Trophoblast cell (in vitro differentiated cells and primary cell): ENCODE data around the gene FAU.

Experiments used
- DNase-seq, 2 donors: peaks; one replicate each; pipeline ENCODE4 v3.0.0-alpha.2; 2016
- H2AFZ ChIP-seq: 2 replicates; pipeline ENCODE4 v1.6.1; 2013; ENCODE audit warnings: low read length, moderate library complexity, mild to moderate bottlenecking; ENCODE audit not compliant: insufficient read depth, poor library complexity
- H2AK5ac ChIP-seq: 2 replicates; pipeline ENCODE4 v1.6.1; 2013; ENCODE audit warnings: mild to moderate bottlenecking, low read length
- H2BK120ac ChIP-seq: 2 replicates; pipeline ENCODE4 v1.6.1; 2013; ENCODE audit warnings: low read length, mild to moderate bottlenecking, moderate library complexity; ENCODE audit not compliant: insufficient read depth, poor library complexity
- H2BK12ac ChIP-seq: 2 replicates; pipeline ENCODE4 v1.6.1; 2013; ENCODE audit warnings: mild to moderate bottlenecking, low read length, moderate library complexity
- H2BK5ac ChIP-seq: 2 replicates; pipeline ENCODE4 v1.6.1; 2013; ENCODE audit warnings: low read length, low read depth, moderate library complexity, mild to moderate bottlenecking; ENCODE audit not compliant: poor library complexity
- H3K14ac ChIP-seq: 2 replicates; pipeline ENCODE4 v1.6.1; 2013; ENCODE audit warnings: mild to moderate bottlenecking, low read length
- H3K18ac ChIP-seq: 2 replicates; pipeline ENCODE4 v1.6.1; 2013; ENCODE audit warnings: mild to moderate bottlenecking, low read length
- H3K23ac ChIP-seq: 2 replicates; pipeline ENCODE4 v1.6.1; 2013; ENCODE audit warnings: low read length
- H3K27ac ChIP-seq: 2 replicates; pipeline ENCODE4 v1.5.1; 2013; ENCODE audit warnings: low read depth, mild to moderate bottlenecking, inconsistent platforms, low read length, moderate library complexity
- H3K27me3 ChIP-seq: 2 replicates; pipeline ENCODE4 v1.6.1; 2013; ENCODE audit warnings: inconsistent platforms, mild to moderate bottlenecking, low read length, moderate library complexity; ENCODE audit not compliant: insufficient read depth
- H3K36me3 ChIP-seq, 2 experiments: 1 replicate in 1 of 2; 2 replicates in 1 of 2; pipeline ENCODE4 v1.6.1; 2013; ENCODE audit warnings: low read length in 2 of 2, mild to moderate bottlenecking in 2 of 2, moderate library complexity in 1 of 2; ENCODE audit not compliant: insufficient read depth in 2 of 2, control insufficient read depth in 1 of 2
- H3K4ac ChIP-seq: 2 replicates; pipeline ENCODE4 v1.6.1; 2013; ENCODE audit warnings: low read depth, mild to moderate bottlenecking, low read length, moderate library complexity
- H3K4me1 ChIP-seq, 2 experiments: 1 replicate in 1 of 2; 2 replicates in 1 of 2; pipeline ENCODE4 v1.6.1; 2013; ENCODE audit warnings: low read length in 2 of 2, mild to moderate bottlenecking in 2 of 2, moderate library complexity in 1 of 2; ENCODE audit not compliant: insufficient read depth in 2 of 2, control insufficient read depth in 1 of 2
- H3K4me2 ChIP-seq: 2 replicates; pipeline ENCODE4 v1.6.1; 2013; ENCODE audit warnings: inconsistent platforms, mild to moderate bottlenecking, low read length, moderate library complexity
- H3K4me3 ChIP-seq: 2 replicates; pipeline ENCODE4 v1.5.1; 2013; ENCODE audit warnings: mild to moderate bottlenecking, low read depth, low read length, inconsistent platforms
- H3K79me1 ChIP-seq: one replicate; pipeline ENCODE4 v1.6.1; 2013; ENCODE audit warnings: low read length
- H3K79me2 ChIP-seq: 2 replicates; pipeline ENCODE4 v1.6.1; 2013; ENCODE audit warnings: low read length, mild to moderate bottlenecking; ENCODE audit not compliant: control insufficient read depth, insufficient read depth, poor library complexity
- H3K9ac ChIP-seq: 2 replicates; pipeline ENCODE4 v1.6.1; 2013; ENCODE audit warnings: mild to moderate bottlenecking, low read length
- H3K9me3 ChIP-seq: 2 replicates; pipeline ENCODE4 v1.6.1; 2013; ENCODE audit warnings: low read depth, mild to moderate bottlenecking, control low read depth, inconsistent platforms, low read length; ENCODE audit not compliant: insufficient read depth
- H4K12ac ChIP-seq: 2 replicates; pipeline ENCODE4 v1.6.1; 2013; ENCODE audit warnings: low read depth, mild to moderate bottlenecking, low read length, moderate library complexity
- H4K8ac ChIP-seq: 2 replicates; pipeline ENCODE4 v1.6.1; 2013; ENCODE audit warnings: low read depth, mild to moderate bottlenecking, low read length, moderate library complexity
- H4K91ac ChIP-seq: one replicate; pipeline ENCODE4 v1.6.1; 2013; ENCODE audit warnings: low read depth, mild to moderate bottlenecking, low read length, moderate library complexity
- WGBS: extraction: QIAGEN DNeasy Blood & Tissue Kit; methylation state at CpG from one replicate; pipeline ENCODE4 v1.1.7; 2013; ENCODE audit warnings: missing lambda C conversion rate; ENCODE audit not compliant: insufficient read length, insufficient coverage; ENCODE audit errors: extremely low coverage; 5-methylcytosine and 5-hydroxymethylcytosine counted together

The FAU gene

DNA sequence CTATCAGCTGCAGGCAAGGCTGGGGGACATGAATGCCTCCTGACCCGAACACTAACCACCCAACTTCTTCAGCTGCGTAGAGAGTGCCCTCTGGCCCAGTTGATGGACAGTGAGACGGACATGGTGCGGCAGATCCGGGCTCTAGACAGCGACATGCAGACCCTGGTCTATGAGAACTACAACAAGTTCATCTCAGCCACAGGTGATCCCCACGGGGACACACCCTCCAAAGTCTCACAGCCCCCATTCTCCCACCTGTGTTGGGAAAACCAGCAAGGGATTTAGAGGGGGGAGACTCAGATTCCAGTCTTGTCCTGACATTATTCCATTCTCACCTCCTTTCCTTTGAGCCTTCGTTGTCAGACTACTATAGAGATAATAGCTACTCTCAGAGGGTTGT is 25.0 kb downstream of the FAU start:
- H2BK12ac ChIP-seq, result no peak overlapping the region
- H3K18ac ChIP-seq, result no peak overlapping the region
- no peak for DNase-seq
- no CpG with 5 or more reads among the region's 8 CpGs for WGBS
- no peaks in the 10 kb centered on the region for H3K79me2 ChIP-seq
- H3K14ac ChIP-seq, result no peak overlapping the region
- no peak overlapping the region for H3K4ac ChIP-seq
- H4K12ac ChIP-seq, result no peak overlapping the region
- peak overlapping the region; percentile 64 for H3K4me2 ChIP-seq
- no peak overlapping the region for H4K8ac ChIP-seq
- H2BK5ac ChIP-seq, result no peak overlapping the region
- no peak overlapping the region for H3K9ac ChIP-seq
- H3K9me3 ChIP-seq, result no peaks in the 10 kb centered on the region
- H4K91ac ChIP-seq, result no peak overlapping the region
- no peak overlapping the region for H3K23ac ChIP-seq
- H3K79me1 ChIP-seq, result peaks cover 7% of the 10 kb centered on the region
- peaks cover 0 to 7% of the 10 kb centered on the region in 2 experiments for H3K4me1 ChIP-seq
- H2AFZ ChIP-seq, result no peak overlapping the region
- H3K27ac ChIP-seq, result no peak overlapping the region
- peak overlapping the region; percentile 55 for H3K4me3 ChIP-seq
- no peaks in the 10 kb centered on the region for H3K36me3 ChIP-seq
- no peaks in the 10 kb centered on the region for H3K27me3 ChIP-seq
- no peak overlapping the region for H2AK5ac ChIP-seq
- no peak overlapping the region for H2BK120ac ChIP-seq

DNA sequence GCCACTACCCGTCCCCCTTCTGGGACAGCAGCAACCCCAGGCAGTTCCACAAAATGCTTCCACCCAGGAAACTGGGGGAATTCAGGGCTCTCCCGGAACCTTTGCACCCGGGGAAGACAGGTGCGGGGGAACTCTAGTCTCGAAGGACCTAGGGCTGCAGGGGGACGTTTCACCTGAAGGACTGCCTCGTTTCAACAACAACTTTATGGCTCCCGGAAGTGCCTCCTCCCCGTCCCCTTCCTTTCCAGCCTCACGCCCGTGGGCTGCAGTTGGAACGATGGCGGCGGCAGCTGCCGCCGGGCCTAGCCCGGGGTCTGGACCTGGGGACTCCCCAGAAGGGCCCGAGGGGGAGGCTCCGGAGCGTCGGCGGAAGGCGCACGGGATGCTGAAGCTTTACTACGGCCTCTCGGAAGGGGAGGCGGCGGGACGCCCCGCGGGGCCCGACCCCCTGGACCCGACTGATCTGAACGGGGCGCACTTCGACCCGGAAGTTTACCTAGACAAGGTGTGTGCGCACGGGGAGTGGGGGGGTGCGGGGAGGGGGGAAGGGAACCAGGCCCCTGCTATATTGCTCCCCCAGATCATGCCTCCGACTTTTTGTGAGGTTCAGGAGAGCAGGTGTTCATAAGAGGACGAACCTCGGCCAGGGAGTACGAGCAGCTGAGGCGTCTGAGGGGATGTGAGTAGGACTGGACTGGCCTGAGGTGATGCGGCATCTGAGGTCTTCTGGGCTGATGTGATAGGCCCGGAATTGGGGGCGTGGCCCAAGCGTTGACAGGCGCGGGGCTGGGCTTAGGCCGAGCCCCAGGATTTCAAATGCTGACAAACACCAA is 25.7 kb downstream of the FAU start, which contains the start of gene VPS51:
Gene VPS51, plus strand, starts transcription at position 241 of the 833 bp plus-strand sequence. Its CDS starts 37 bp downstream, at position 278.
- H3K4ac ChIP-seq, result no peak within 1 kb of the TSS
- no peak within 1 kb of the TSS for H2AK5ac ChIP-seq
- peak within 1 kb of the TSS; percentile 44 for H2BK120ac ChIP-seq
- no peak within 1 kb of the TSS for H2BK12ac ChIP-seq
- peak within 1 kb of the TSS; percentile 76 for H2AFZ ChIP-seq
- WGBS, result no CpG with 5 or more reads among the region's 52 CpGs
- peak within 1 kb of the TSS; percentile 47 for H3K14ac ChIP-seq
- peak; percentile 76 to 91 for DNase-seq
- H3K27ac ChIP-seq, result peak within 1 kb of the TSS; percentile 56
- peak within 1 kb of the TSS; percentile 42 for H3K18ac ChIP-seq
- H3K36me3 ChIP-seq, result no peaks in the 10 kb centered on the region
- peak within 1 kb of the TSS; percentile 76 for H3K4me3 ChIP-seq
- H3K4me2 ChIP-seq, result peak within 1 kb of the TSS; percentile 64
- H3K4me1 ChIP-seq, result peaks cover 0 to 7% of the 10 kb centered on the region in 2 experiments
- H3K27me3 ChIP-seq, result no peaks in the 10 kb centered on the region
- H4K91ac ChIP-seq, result peak within 1 kb of the TSS; percentile 60
- H4K12ac ChIP-seq, result peak within 1 kb of the TSS; percentile 85
- H3K9me3 ChIP-seq, result no peaks in the 10 kb centered on the region
- H3K79me2 ChIP-seq, result no peaks in the 10 kb centered on the region
- peaks cover 7% of the 10 kb centered on the region for H3K79me1 ChIP-seq
- H3K9ac ChIP-seq, result peak within 1 kb of the TSS; percentile 72
- no peak within 1 kb of the TSS for H3K23ac ChIP-seq
- peak within 1 kb of the TSS; percentile 65 for H2BK5ac ChIP-seq
- H4K8ac ChIP-seq, result peak within 1 kb of the TSS; percentile 98

DNA sequence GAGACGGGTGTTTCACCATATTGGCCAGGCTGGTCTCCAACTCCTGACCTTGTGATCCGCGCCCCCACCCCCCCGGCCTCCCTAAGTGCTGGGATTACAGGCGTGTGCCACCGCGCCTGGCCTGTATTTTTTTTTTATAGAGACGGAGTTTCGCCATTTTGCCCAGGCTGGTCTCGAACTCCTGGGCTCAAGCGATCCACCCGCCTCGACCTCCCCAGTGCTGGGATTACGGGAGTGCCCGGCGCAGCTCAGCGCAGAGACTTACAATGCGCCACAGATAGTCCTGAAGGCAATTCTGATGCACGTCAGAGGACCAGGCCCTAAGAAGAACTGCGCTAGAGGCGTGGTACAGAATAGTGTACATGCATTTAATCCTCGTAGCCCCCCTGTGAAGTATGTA is 26.5 kb downstream of the FAU start:
- Histone ChIP-seq H2AFZ (peak overlapping the region; percentile 76), H3K9ac (no peak overlapping the region), H3K27me3 (no peaks in the 10 kb centered on the region), H3K27ac (no peak overlapping the region), H3K14ac (peak overlapping the region; percentile 16), H3K79me1 (peaks cover 7% of the 10 kb centered on the region), H3K4me3 (no peak overlapping the region), H2BK120ac (no peak overlapping the region), H3K79me2 (no peaks in the 10 kb centered on the region), H3K36me3 (no peaks in the 10 kb centered on the region), H3K4ac (no peak overlapping the region), H3K4me1 (peaks cover 0 to 7% of the 10 kb centered on the region in 2 experiments), H2BK5ac (no peak overlapping the region), H3K9me3 (no peaks in the 10 kb centered on the region), H3K4me2 (peak overlapping the region; percentile 64), H2AK5ac (no peak overlapping the region), H4K91ac (peak overlapping the region; percentile 33), H2BK12ac (no peak overlapping the region), H4K8ac (peak overlapping the region; percentile 98), H4K12ac (peak overlapping the region; percentile 85), H3K18ac (no peak overlapping the region), H3K23ac (no peak overlapping the region)
- WGBS, result no CpG with 5 or more reads among the region's 22 CpGs
- DNase-seq, result no peak

DNA sequence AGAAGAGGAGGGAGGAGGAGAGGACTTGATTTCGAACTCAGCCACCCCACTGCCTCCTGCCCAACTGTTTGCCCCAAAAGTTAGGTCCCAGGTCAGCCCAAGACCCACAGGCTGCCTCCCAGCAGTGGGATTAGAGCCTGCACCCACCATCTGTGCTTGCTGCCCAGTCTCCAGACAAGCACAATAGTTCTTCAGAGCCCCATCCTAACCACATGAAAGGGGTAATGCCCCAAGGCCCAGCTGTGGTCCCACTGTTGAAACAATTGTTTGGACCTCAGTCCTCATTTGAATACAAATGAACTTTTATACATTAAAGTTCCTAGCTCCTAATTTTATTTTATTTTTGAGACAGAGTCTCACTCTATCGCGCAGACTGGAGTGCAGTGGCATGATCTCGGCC is 31.3 kb downstream of the FAU start:
- Histone ChIP-seq H3K14ac (no peak overlapping the region), H2BK5ac (no peak overlapping the region), H3K9ac (no peak overlapping the region), H2BK120ac (no peak overlapping the region), H2AFZ (no peak overlapping the region), H3K18ac (no peak overlapping the region), H3K27ac (no peak overlapping the region), H2AK5ac (no peak overlapping the region), H3K4me1 (peaks cover 0 to 1% of the 10 kb centered on the region in 2 experiments), H3K27me3 (no peaks in the 10 kb centered on the region), H3K79me1 (peaks cover under 1% of the 10 kb centered on the region), H3K23ac (no peak overlapping the region), H3K36me3 (peaks cover 30 to 39% of the 10 kb centered on the region in 2 experiments), H3K4ac (no peak overlapping the region), H3K4me3 (no peak overlapping the region), H4K91ac (no peak overlapping the region), H2BK12ac (no peak overlapping the region), H4K12ac (no peak overlapping the region), H3K9me3 (no peaks in the 10 kb centered on the region), H3K79me2 (no peaks in the 10 kb centered on the region), H3K4me2 (no peak overlapping the region), H4K8ac (no peak overlapping the region)
- WGBS, result no CpG with 5 or more reads among the region's 4 CpGs
- DNase-seq, result no peak
